ENCODE measurements around the gene SLC4A11.

- TF ChIP-seq CTCF (IDR thresholded peaks at IDR 0.05 in 4 of 5, conservative IDR thresholded peaks at IDR 0.05 in 1 of 5) (no peak), POLR2A (IDR thresholded peaks at IDR 0.05) (no peak)
Measured at GRCh38 chr20:3242172-3242692, 3.2 kb upstream of the SLC4A11 start.

Measured in gastrocnemius medialis (tissue), 4 donors.